IPS-18a (cell line): ENCODE results near the gene DLG2.

Experiments
- H3K27ac ChIP-seq: one replicate; pipeline ENCODE4 v1.5.1; 2013; ENCODE audit warnings: low read length
- H3K27me3 ChIP-seq: one replicate; pipeline ENCODE4 v1.6.1; 2013; ENCODE audit warnings: mild to moderate bottlenecking, low read length; ENCODE audit not compliant: control insufficient read depth, insufficient read depth
- H3K36me3 ChIP-seq: one replicate; pipeline ENCODE4 v1.6.1; 2013; ENCODE audit warnings: low read depth, low read length; ENCODE audit not compliant: control insufficient read depth
- H3K4me1 ChIP-seq: one replicate; pipeline ENCODE4 v1.6.1; 2013; ENCODE audit warnings: low read depth, low read length; ENCODE audit not compliant: control insufficient read depth
- H3K4me3 ChIP-seq: one replicate; pipeline ENCODE4 v1.5.1; 2013; ENCODE audit warnings: low read length
- H3K9ac ChIP-seq: one replicate; pipeline ENCODE4 v1.6.1; 2013; ENCODE audit warnings: mild to moderate bottlenecking, low read length, moderate library complexity
- H3K9me3 ChIP-seq: one replicate; pipeline ENCODE4 v1.6.1; 2013; ENCODE audit warnings: low read depth, low read length; ENCODE audit not compliant: control insufficient read depth

The DLG2 gene

DNA sequence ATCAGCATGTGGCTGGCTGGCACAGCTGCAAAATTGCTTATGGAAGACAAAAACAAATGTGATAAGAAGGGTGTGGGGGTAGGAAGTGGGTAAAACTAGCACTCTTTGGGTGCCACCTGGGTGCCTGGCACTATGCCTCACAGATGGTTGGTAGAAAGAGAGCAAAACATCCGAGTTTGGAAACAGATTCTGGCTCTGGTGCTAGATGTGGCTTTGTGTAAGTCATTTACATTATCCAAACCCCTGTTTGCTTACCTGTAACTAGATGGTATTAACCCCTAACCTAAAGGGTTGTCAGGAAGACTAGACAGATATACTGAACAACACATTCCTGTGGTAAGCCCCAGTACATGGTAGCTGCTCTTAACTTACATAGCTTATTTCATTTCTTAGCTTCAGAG, 905.6 kb downstream of the DLG2 start:
- Histone ChIP-seq H3K27ac (no peak overlapping the region), H3K9ac (peak overlapping the region; percentile 52)

GRCh38 chr11:84720706-84721402, 906.3 kb downstream of the DLG2 start:
- Histone ChIP-seq H3K27ac (no peak overlapping the region), H3K36me3 (no peaks in the 10 kb centered on the region), H3K9ac (peak overlapping the region; percentile 52), H3K4me1 (peaks cover 25% of the 10 kb centered on the region), H3K4me3 (peak overlapping the region; percentile 69), H3K27me3 (peaks cover 27% of the 10 kb centered on the region), H3K9me3 (no peaks in the 10 kb centered on the region)

More for the DNA sequence above, 905.6 kb downstream of the DLG2 start:
- Histone ChIP-seq H3K9me3 (no peaks in the 10 kb centered on the region), H3K4me3 (peak overlapping the region; percentile 69), H3K36me3 (no peaks in the 10 kb centered on the region), H3K27me3 (peaks cover 27% of the 10 kb centered on the region), H3K4me1 (peaks cover 25% of the 10 kb centered on the region)

GRCh38 chr11:84719935-84720577, 907.1 kb downstream of the DLG2 start:
- H3K27ac ChIP-seq, result no peak overlapping the region

GRCh38 chr11:84714316-84714780, 912.8 kb downstream of the DLG2 start:
- no peak overlapping the region for H3K27ac ChIP-seq
- no peaks in the 10 kb centered on the region for H3K9me3 ChIP-seq
- no peak overlapping the region for H3K9ac ChIP-seq
- H3K4me1 ChIP-seq, result peaks cover 2% of the 10 kb centered on the region
- H3K27me3 ChIP-seq, result peaks cover 18% of the 10 kb centered on the region
- H3K4me3 ChIP-seq, result no peak overlapping the region
- H3K36me3 ChIP-seq, result no peaks in the 10 kb centered on the region

More at GRCh38 chr11:84719935-84720577, 907.1 kb downstream of the DLG2 start:
- peak overlapping the region; percentile 18 for H3K9ac ChIP-seq
- H3K27me3 ChIP-seq, result peaks cover 27% of the 10 kb centered on the region
- H3K36me3 ChIP-seq, result no peaks in the 10 kb centered on the region
- H3K9me3 ChIP-seq, result no peaks in the 10 kb centered on the region
- H3K4me1 ChIP-seq, result peaks cover 25% of the 10 kb centered on the region
- H3K4me3 ChIP-seq, result peak overlapping the region; percentile 69

- Histone ChIP-seq H3K27ac (peak overlapping the region; percentile 65), H3K4me3 (no peak overlapping the region), H3K9me3 (no peaks in the 10 kb centered on the region), H3K9ac (no peak overlapping the region), H3K4me1 (peaks cover 17% of the 10 kb centered on the region), H3K36me3 (no peaks in the 10 kb centered on the region), H3K27me3 (no peaks in the 10 kb centered on the region)
These were observed 935.3 kb downstream of the DLG2 start for GRCh38 chr11:84691830-84692229.

DNA sequence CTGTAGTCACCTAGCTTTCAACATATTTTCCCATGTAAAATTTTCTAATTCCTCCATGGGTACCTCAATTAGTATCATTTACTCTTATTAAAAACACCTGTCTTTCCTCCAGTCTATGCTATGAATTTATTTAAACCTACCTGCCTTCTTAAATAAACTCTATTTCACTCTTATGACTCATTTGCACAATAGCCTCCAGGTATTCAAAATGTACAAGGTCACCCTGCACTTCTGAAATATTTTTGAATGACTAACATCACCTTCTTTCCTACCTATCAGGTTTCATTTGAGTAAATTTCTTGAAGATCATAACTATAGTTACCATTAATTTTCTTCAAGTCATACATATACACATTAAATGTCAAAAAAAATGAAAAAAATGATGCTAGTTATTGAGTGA, 939.7 kb downstream of the DLG2 start:
- Histone ChIP-seq H3K9ac (no peak overlapping the region), H3K4me3 (no peak overlapping the region), H3K27me3 (no peaks in the 10 kb centered on the region), H3K36me3 (no peaks in the 10 kb centered on the region), H3K4me1 (peaks cover 10% of the 10 kb centered on the region), H3K27ac (no peak overlapping the region), H3K9me3 (no peaks in the 10 kb centered on the region)

DNA sequence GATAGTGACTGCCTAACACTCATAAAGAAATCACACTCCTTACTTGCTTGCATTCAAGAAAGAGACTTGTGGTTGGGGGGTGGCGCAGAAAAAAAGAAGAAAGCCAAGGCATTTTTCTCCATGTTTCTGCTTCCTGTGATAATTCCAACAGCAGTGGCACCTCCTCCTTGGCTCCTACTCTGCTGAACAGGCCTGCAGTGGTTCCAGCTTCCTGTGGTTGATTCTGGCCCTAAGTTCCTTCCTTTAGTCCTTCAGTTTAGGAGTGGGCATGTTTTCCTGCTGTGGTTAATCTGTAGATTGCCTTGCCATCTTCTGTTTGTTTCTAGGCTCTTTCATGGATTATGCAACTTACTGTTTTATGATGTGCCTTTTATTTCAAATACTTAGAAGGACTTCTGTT, 940.4 kb downstream of the DLG2 start:
- Histone ChIP-seq H3K4me3 (no peak overlapping the region), H3K27ac (no peak overlapping the region), H3K9me3 (no peaks in the 10 kb centered on the region)

DNA sequence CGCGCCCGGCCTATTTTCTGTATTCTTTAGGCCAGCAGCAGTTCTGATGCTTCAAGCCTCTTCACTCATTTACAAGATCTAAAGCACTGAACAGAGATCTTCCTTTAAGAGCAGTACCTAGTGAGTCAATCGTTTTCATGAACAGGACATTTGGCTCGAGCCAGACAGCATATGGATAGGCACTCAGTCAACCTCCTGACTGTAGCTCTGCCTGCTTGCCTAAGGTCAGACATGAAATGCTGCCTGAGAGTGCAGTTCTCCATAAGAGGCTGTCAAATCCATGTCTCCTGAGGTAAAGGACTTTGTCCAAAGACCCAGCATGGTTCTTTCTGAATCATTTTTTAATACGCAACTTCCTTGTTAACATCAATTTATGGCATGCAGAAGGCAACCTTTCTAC, 941.2 kb downstream of the DLG2 start:
- H3K4me3 ChIP-seq, result no peak overlapping the region
- H3K9ac ChIP-seq, result no peak overlapping the region
- H3K27ac ChIP-seq, result no peak overlapping the region
- H3K9me3 ChIP-seq, result no peaks in the 10 kb centered on the region
- H3K27me3 ChIP-seq, result no peaks in the 10 kb centered on the region
- no peaks in the 10 kb centered on the region for H3K4me1 ChIP-seq
- no peaks in the 10 kb centered on the region for H3K36me3 ChIP-seq

More for the DNA sequence above, 940.4 kb downstream of the DLG2 start:
- Histone ChIP-seq H3K36me3 (no peaks in the 10 kb centered on the region), H3K9ac (no peak overlapping the region), H3K27me3 (no peaks in the 10 kb centered on the region), H3K4me1 (peaks cover 3% of the 10 kb centered on the region)

DNA sequence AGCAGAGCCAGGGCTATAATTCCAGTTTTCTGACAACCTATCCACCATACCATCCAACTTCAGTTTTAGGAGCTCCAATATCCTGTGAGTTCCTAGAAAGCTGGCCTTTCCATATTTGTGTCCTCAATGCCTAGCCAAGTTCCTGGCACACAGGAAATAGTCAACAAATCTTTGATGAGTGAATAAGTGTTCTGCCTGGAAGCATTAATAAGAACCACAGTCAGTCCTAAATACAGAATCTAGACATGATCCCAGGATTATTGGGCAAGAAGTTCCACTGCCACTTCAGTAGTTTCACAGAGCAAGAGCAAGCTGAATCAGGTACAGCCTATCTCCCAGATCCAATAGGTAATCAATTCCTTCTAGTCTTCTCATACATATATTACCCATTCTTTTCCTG, 942.0 kb downstream of the DLG2 start:
- no peaks in the 10 kb centered on the region for H3K4me1 ChIP-seq

DNA sequence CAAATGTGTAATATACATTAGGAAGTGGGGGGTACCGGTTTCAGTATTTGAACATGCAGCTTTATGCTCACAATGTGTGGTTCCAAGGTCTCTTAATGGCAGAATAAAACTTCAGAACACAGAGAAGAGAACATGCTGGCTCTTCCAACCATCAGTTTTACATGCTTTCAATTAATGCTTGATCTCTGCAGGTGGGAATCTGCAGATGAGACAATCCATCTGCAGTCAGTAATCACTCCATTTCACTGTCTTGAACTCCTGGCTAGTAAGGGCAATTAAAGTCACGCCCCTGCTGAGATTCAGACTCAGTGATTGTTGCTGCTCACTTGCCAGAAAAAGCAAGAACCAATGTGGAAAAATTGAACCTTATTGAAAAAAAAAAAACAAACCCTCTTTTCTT, 945.7 kb downstream of the DLG2 start:
- Histone ChIP-seq H3K9me3 (no peaks in the 10 kb centered on the region), H3K9ac (no peak overlapping the region), H3K4me3 (no peak overlapping the region), H3K27ac (no peak overlapping the region), H3K4me1 (no peaks in the 10 kb centered on the region), H3K27me3 (no peaks in the 10 kb centered on the region), H3K36me3 (no peaks in the 10 kb centered on the region)

More for the DNA sequence above, 942.0 kb downstream of the DLG2 start:
- Histone ChIP-seq H3K9ac (no peak overlapping the region), H3K27me3 (no peaks in the 10 kb centered on the region), H3K27ac (no peak overlapping the region), H3K36me3 (no peaks in the 10 kb centered on the region), H3K9me3 (no peaks in the 10 kb centered on the region), H3K4me3 (no peak overlapping the region)

DNA sequence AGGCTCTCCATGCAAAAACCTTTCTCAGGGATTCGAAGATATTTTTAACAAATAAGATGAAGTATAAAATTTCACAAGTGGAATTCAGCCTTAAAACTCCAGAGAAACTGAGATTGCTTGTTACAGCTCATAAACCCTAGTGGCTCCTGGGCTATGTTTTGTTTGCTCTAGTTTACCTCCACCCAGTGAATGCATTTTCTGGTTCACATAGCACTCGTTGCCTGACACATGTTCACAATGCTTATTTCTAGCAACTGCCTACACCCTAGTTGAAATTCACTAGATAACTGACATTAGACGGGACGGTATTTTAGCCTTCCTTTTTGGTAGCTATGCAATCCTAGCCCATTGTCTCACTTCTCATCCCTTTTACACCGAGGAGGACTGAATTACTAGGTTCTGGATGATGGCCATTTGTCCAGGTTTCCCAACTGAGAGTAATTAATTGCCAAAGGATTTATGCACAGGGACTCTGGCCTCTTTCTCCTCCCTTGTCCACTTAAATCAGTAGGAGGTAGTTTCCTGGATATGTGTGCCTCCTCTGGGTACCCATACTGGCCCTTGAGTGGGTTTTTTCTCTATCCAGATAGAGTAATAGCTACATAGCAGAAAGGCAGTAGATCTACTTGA, 951.6 kb downstream of the DLG2 start:
- no peaks in the 10 kb centered on the region for H3K9me3 ChIP-seq
- H3K27ac ChIP-seq, result no peak overlapping the region
- H3K27me3 ChIP-seq, result no peaks in the 10 kb centered on the region
- no peak overlapping the region for H3K9ac ChIP-seq
- peaks cover 9% of the 10 kb centered on the region for H3K4me1 ChIP-seq
- H3K36me3 ChIP-seq, result no peaks in the 10 kb centered on the region
- no peak overlapping the region for H3K4me3 ChIP-seq
